ENCODE data around the gene TBPL1.
"Not testable (repeated sequence)": the region's sequence is repeated elsewhere in the genome, so short reads cannot be mapped to it uniquely, and the experiment has no call there.

The TBPL1 gene

DNA sequence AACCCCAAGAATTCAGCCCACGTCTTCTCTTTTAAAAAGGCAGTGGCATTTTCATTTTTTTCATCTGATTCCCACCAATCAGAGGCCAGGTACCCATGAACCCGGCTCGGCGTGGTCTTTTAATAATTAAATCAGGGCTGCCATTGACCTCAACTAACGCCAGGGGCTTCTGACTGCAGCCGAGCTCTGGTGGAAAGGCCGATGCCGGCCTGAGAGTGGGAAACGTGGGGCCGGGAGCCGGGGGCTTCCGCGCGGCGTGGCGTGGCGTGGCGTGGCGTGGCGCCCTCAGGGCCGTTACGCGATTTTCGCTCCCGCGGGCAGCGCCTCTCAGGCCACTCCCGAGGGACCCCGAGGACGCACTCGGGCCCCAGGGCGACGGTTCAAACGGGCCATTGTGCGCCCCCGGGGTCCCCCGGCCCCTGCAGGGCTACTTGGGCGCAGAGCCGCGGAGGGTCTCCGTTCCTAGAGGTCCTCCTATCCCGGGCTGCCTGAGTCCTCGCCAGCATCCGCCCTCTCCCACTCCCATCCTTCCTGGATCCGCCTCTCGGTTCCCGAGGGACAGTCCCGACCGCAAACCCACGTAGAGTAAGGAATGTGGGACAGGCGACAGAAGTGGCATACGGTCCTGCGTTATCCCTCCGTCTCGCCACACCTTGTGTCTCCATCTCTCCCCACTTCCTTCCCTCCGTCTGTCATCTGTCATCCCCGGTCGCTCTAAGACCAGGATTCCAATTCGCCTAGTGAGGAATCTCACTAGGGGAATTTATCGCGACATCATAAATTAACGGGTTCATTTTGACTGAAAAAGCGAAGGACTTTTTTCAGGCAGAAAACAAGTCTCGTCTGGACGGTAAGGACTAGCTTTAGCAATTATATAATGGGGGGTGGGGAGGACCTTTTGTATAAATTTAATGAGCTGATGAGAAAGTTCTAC, 876 bp upstream of the TBPL1 start:
- peak in 52 of 56 donors; percentile 7 to 79 (median 48) for DNase-seq

DNA sequence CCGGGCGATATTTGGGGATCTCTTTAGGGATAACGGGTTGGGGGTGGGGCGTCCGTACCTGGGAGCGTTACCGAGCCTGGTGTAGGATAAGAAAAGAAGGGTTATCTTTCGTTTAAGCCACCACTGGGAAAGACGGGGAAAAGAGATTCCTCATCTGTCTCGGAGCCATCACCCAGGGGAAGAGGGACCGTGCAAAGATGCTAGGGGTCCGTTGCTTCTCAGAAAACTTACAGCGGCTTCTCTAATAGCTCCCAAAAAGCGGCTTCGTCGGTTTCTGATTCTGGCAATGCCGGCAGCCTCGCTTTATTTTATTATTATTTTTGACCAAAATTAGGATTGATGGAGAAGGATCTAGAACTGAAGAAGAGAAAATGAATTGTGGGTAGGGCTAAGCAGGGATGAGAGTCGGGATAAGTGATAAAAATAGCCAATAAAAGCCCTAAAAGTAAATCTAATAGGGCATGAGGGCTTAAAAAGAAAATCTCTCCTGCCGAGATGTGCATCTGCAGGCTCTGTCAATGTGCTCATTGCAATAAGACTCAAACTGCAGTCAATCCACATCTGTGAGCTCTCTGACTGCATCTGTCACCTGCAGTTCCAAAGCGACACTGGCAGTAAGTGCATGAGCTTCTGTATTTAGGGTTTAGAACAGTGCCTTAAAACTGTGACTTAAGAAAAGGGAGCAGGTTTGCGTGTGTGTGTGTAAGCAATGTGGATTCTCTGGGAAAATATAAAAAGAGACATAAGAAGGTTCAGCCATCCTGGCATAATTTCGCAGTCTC, 801 bp downstream of the TBPL1 start:
- DNase-seq, result peak in 7 of 56 donors; percentile 3 to 57 (median 28)

DNA sequence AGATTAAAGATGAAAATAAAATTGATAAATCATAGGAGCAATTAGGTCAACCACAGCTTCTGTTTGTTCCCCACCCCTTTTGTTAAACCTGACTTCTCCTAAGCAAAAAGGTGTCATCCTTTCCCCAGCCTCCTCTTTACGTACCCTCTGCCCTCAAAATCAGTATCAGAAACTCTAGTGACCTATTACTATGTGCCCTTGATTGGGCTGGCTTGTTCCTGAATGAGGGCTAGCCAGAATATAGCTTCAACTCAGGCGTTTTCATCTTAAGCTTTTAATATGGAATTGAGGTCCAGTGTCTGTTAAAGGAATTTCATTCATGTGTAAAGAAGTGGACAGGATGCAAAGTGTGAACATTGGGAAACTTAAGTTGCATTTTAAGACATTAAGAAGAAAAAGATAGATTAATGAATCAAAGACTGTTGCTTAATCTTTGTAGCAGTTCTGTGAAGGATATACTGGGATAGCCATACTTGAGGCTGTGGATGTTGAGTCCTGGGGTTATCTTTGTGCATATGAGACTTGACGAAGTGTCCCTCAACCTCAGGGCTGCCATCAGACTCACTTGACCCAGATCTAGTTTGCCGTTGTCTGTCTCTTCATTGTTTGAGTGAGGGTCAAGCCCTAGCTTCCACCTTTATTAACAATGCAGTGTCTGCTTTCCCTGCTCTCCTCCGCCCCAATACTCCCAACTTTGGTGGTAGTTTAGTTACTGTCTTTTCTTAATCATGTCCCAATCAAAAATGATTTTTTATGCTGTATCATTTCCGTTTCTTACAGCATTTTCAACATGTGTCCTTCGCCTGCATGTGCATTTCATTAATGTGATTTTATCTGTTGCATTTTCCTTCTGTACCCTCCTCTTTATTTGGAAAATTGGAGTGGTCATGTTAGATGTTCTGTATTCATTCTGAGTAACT, 1.9 kb downstream of the TBPL1 start:
- DNase-seq, result no peak

DNA sequence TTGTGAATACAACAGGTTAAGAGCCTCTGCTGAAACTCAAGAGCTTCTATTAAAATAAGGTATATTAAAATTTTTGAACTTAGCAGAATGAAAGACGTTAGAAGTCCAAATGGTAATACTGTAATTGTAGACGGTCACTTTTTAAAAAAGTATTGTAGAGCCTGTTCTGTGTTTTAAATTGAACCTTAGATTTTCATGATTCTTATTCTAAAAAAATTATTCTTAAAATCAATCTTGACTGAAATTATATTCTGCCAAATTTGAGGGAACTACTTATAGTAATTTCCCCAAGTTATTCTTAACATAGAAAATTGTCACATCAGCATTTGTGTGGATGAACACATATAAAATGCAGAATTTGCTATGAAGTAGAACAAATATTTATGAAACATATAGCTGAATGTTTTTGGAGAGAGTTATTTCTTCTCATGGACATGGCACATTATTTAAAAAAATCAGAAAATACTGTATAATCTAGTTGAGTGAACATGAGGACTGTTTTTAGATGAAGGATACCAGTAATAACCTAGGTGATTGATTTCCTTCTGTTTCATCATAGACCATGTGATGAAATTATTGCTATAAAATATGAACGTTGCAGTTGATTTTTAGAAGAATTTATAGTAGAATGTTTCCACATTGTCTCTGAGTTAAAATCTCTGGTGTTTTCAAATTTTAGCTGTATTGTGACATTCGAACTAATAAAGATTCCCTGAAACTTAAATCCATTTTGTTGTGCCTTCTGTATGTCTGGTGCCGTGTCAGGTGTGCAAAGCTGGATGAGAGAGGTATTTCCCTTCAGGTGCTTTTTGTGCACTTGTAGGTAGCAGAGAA, 2.8 kb downstream of the TBPL1 start:
- DNase-seq, result no peak

DNA sequence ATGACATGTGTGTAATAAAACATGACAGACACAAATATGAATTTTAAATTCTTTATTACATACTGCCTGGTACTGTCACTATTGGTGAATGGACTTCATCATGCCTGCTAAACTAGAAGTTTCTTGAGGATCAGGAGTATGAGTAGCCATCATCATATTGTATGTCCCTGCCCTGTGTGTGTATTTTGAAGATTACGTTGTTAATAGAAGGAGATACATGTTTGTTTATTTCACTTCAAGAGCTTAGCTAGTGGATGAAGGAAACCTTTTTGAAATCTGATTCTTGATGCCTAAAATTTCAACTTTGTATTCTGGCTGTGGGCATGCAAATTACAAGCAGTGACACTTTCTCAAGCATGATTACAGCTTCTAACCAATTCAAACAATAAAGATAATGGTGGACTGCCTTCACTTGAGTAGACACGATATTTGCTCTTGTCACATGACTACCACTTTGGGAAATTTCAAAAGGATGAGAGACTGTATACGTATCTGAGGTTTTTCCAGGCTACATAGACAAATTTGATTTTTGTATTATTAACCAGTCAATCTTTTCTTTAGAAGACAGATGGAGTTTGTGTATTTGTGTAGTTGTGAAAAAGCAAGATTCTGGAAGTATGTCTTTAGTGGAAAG, 3.5 kb downstream of the TBPL1 start:
- DNase-seq, result no peak

DNA sequence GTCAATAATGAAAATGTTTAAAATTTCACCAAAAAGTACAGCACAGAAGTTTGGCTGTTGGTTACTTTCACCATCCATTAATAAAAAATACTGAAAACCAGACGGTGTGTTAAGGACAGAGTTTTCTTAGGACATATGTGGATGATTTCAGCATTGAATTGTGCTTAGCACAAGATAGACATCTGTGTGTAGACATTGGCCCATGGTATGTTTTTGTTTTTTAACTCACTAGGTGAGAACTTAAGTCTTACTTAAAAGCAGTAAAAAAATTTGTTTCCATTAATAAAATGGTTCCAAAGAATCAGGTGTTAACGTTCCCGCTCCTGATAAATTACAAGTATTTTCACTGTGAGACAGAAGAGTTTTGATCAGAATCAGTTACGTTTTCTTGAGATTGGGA, 4.2 kb downstream of the TBPL1 start:
- no peak for DNase-seq

DNA sequence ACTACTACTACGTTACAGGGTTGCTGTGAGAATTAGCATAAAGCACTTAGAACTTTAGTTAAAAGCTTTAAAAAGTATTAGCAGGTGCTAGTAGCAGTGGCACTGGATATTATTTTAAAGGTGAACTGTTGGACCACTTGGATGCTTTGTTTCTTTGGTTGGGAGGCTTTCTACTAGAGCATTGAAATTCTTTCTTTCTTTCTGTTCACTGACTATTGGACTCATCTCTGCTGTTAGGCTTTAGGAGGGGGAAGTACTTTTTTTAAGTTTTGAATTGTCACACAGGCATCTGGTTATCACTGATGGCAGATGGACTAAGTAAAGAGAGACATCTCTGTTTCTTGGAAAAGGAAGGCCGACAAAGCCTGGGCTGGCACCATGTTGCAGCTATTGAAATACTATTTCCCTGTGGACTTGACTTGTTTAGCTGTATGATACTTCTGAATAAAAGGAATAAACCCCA, 4.8 kb downstream of the TBPL1 start:
- DNase-seq, result no peak

DNA sequence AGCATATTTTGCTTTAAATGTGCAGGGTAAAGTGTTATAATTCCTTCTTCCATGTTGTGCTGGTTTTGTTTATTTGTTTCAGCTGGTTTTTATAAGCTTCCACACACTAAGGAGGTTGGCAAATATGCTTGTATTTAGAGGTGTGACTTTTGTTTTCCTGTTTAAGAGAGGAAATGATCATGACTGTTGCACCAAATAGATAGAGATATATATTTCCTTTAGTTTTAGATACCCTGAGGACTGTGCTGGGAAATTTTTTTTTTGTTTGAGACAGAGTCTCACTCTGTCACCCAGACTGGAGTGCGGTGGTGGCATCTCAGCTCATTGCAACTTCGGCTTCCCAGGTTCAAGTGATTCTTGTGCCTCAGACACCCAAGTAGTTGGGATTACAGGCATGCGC, 5.8 kb downstream of the TBPL1 start:
- no peak for DNase-seq

DNA sequence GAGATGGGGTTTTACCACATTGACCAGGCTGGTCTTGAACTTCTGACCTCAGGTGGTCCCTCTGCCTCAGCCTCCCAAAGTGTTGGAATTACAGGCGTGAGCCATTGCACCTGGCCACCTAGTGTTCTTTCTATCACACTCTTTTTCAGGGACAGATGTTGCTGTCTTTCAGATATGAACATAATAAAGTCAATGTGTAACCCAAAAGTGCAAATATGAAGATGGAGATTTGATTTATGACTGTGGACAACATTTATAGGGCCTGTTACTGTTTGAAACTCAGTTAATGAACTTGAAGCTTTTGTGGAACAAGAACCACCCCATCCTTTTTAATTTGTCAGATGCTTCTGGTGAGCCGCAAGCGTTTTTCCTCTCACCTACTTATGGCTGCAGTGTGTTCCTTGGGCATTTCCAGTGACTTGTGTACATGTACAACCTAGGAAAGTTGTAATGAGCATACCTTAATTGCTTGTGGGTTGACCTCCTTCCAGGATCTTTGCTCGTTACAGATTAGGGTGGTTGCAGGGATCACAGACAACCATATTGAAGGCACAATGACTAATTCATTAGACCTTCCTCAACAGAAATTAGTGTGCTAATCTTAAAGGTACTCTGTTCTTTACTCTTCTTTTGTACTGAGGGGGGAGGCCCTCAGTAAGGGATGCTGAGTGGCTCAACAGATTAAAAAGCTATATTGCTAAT, 6.8 kb downstream of the TBPL1 start:
- DNase-seq, result no peak

DNA sequence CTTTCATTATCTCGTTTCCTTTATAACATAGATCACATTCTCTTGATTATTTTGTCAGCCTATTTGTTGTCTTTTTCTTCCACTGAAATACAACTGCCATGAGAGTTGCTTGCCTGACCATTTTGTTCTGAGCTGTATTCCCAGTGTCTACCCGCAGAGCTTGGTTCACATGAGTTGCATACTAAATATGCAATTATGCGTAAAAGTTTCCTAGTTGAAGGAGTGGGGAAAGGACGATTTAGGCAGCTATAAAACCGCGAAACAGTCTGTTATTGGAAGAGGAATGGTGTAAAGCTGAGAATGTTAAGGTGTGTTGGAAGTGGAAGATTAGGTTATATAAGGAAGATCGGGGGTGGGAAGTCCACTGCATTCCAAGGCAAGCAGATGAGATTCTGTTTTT, 8.8 kb downstream of the TBPL1 start:
- DNase-seq, result peak in 1 of 56 donors; percentile 4

DNA sequence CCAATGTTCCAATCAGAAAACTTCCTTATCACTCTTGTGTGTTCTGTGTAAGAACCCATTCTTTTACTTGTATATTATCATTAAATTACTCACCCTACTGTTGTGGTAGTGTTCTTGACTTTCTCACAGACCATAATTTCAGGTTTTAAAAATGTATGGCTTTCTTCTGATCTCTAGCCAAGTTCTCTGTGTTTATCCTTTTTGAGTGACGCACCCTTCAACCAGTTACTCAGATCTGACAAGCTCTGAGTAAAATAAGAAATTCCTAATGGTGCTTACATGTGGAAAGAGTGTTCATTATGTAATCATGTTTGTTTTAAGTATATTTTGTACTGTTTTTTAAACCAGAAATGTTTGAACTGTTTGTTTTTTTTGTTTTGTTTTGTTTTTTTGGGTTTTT, 11.0 kb downstream of the TBPL1 start:
- DNase-seq, result no peak

DNA sequence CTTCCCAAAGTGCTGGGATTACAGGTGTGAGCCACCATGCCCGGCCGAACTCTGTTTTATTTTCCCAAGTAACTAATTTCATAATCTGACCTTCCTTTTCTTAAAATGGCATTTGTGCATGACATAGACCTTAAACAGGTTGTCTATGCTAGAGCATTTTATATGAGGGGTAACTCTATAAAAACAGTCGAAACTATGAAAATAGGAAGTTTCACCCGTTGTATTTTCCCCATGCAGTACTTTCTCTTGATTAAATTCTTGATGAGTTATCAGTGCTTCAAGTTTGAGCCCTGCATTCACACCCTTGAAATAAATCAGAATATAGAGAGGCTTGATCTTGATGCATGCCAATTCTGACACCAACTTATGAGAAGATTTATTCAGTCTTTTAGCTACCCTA, 11.7 kb downstream of the TBPL1 start:
- no peak for DNase-seq

DNA sequence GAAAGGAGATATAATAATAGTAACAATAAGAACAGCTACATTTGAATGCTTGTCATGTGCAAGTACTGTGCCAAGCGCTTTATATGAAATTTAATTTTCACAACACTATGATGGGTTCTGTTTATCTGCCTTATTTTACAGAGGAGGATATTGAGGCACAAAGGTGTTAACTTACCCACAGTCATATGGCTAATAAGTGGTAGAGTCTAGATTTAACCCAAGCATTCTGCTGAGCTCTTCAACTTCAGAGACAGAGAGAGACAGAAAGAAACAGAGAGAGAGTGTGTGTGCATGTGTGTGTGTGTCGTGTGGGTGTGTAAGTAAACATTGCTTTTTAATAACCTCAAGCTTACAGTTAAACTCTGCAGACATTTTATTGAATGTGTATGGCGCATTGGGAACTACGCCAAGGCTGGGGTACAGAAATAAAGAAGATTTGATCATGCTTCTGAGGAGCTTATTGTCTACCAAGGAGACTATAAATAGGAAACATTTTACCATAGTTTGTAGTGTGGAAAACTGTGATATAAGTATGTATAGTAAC, 12.9 kb downstream of the TBPL1 start:
- DNase-seq, result no peak

DNA sequence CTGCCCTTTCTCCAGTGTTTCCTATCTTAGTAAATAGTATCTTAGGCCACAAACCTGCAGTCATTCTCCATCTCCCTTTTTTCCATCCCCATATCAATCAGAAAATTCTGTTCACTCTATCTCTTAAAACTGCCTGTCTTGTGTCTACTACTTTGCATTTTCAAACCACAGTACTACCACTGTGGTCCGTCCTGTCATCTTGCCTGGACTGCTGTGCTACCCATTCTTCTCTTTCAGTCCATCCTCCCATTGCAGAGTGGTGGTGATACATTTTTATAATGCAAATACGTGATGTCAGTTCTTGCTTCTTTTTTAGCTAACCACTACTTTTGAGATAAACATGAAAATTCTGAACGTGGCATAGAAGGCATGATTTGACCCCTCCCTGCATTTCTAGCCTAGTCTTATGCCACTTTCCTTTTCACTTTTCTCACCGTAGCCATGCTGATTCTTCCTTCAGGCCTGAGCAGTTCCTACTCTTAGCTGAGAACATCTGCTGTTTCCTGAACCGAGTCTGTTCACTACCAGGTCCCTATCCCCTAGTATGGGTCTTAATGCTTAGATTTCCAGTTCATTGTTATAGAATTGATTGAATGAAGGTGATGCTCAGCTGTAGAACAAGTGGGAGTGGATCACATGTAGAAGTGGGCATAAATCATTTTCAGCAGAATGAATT, 13.8 kb downstream of the TBPL1 start:
- DNase-seq, result no peak

DNA sequence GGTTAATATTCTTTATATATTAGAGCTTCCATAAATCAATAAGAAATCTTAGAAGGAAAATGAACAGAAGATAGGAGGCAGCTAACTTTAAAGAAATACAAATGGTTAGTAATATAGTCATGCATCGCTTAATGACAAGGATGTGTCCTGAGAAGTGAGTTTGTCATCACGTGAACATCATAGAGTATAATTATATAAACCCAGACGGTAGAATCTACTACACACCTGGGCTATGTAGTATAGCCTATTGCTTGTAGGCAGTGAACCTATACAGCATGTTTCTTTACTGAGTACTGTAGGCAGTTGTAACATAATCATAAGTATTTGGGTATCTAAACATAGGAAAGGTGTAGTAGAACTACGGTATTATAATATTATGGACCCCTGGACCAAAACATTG, 14.3 kb downstream of the TBPL1 start:
- DNase-seq, result no peak

DNA sequence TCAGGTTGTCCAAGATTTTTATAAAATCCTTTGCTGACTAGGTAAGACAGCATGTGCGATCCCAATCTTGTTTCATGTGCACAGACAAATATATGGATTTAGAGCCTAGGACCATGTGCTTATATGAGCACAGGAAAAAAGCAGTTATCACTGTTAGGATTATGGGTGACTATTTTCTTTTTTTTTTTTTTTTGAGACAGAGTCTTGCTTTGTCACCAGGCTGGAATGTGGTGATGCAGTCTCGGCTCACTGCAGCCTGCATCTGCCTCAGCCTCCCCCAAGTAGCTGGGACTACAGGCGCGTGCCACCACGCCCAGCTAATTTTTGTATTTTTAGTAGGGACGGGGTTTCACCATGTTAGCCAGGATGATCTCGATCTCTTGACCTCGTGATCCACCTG, 14.8 kb downstream of the TBPL1 start:
- not testable (repeated sequence) for DNase-seq

DNA sequence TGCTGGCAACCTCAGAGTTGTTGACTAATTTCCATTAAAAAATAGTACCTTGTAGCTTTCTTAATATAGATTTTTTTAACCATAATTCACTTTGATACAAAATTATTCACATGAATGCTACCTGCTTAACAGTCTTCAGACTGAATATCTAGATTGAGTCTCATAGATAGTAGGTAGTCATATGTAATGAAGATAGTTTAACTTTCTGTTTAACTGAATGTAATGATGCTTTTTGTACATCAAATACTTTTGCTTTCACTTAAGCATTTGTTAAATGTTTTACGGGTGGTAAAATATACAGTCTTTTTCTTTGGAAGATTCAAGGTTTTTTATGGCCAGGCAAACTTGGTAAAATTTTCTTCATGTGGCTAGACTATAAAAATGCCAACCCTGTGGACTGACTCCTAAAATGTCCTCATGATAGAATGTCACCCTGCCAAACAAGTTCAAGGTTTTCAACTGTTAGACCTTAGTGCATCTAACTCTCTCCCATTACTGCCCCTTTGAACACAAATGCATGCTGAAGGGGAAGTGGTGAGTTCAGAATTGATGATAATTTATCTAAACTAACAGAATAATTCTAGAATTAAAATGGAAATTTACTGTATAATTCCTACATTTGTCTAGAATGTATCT, 16.4 kb downstream of the TBPL1 start:
- no peak for DNase-seq

DNA sequence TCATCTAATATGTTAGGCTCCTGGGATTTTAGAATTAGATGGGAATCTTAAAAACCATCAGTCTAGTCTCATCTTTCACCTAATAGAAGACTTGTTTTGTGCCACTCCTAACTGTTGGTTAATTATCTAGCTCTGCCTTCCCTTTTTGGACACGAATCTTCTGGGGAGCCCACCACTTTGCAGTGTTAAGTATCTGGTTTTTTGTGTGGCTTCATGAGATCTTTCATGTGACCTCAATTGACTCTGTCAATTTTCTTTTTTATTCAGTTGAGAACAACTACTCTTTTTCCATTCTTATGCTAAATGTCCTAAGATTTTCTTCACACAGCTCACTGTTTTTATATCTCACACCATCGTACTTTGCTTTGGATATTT, 16.9 kb downstream of the TBPL1 start:
- DNase-seq, result no peak
